Spleen (tissue), 11 donors: ENCODE measurements around the gene TENM3. TPM values are rescaled to one million over a fixed set of nuclear protein-coding genes. Genes with fewer than 3 reads are reported as not detected.

Source experiments
- DNase-seq: peaks from one replicate; pipeline ENCODE4 v3.0.0-alpha.2; 2020
- H3K27ac ChIP-seq, 8 donors: fragments of 200-600 bp; sonication (generic) in 7 of 8; 1 replicate in 4 of 8; 2 replicates in 4 of 8; pipeline versions ENCODE4 v1.5.0 to v1.8.0; 2016 to 2021; ENCODE audit warnings: inconsistent platforms in 4 of 8, mild to moderate bottlenecking in 4 of 8, moderate library complexity in 1 of 8
- H3K27me3 ChIP-seq, 7 donors: fragments of 200-600 bp; sonication (generic) in 6 of 7; replicated peaks in 1 of 7; 1 replicate in 4 of 7; 2 replicates in 3 of 7; pipeline versions ENCODE4 v1.5.0 to v1.8.0; 2016 to 2021; ENCODE audit warnings: inconsistent platforms in 3 of 7, mild to moderate bottlenecking in 1 of 7
- H3K36me3 ChIP-seq, 6 donors: fragments of 200-600 bp; sonication (generic) in 5 of 6; 1 replicate in 4 of 6; 2 replicates in 2 of 6; pipeline versions ENCODE4 v1.5.0 to v1.8.0; 2016 to 2021; ENCODE audit warnings: inconsistent platforms in 2 of 6
- H3K4me1 ChIP-seq, 6 donors: fragments of 200-600 bp; sonication (generic) in 5 of 6; 1 replicate in 3 of 6; 2 replicates in 3 of 6; pipeline versions ENCODE4 v1.5.0 to v1.8.0; 2016 to 2021; ENCODE audit warnings: inconsistent platforms in 3 of 6
- H3K4me3 ChIP-seq, 8 donors: fragments of 200-600 bp; sonication (generic) in 7 of 8; 1 replicate in 4 of 8; 2 replicates in 4 of 8; pipeline versions ENCODE4 v1.5.0 to v1.8.0; 2016 to 2021; ENCODE audit warnings: inconsistent platforms in 4 of 8, mild to moderate bottlenecking in 4 of 8, moderate library complexity in 2 of 8
- H3K9me3 ChIP-seq, 8 donors: fragments of 200-600 bp; sonication (generic) in 7 of 8; 1 replicate in 4 of 8; 2 replicates in 4 of 8; pipeline versions ENCODE4 v1.5.0 to v1.8.0; 2016 to 2021; ENCODE audit warnings: inconsistent platforms in 4 of 8
- CTCF ChIP-seq, 11 experiments: fragments of 200-600 bp in 7 of 11; fragments of 450-650 bp in 4 of 11; sonication (generic) in 4 of 11; IDR thresholded peaks in 8 of 11; conservative IDR thresholded peaks in 3 of 11; 1 replicate in 7 of 11; 2 replicates in 4 of 11; pipeline versions ENCODE4 v1.4.0 to v1.8.0; 2016 to 2021; ENCODE audit warnings: antibody characterized with exemption in 11 of 11, inconsistent platforms in 4 of 11, mild to moderate bottlenecking in 1 of 11
- POLR2A ChIP-seq, 3 donors: fragments of 450-650 bp; IDR thresholded peaks; one replicate each; pipeline ENCODE4 v1.5.1; 2017; ENCODE audit warnings: antibody characterized with exemption in 3 of 3, mild to moderate bottlenecking in 1 of 3
- POLR2AphosphoS5 ChIP-seq, 3 donors: sonication (generic); formaldehyde crosslinking; IDR thresholded peaks; one replicate each; pipeline ENCODE4 v1.5.1; 2017; ENCODE audit warnings: antibody characterized with exemption in 3 of 3
- WGBS, 5 donors: extraction: QIAGEN DNeasy Blood & Tissue Kit in 3 of 5; methylation state at CpG; one replicate each; pipeline versions ENCODE4 v1.1.5 to v1.1.7; 2013 to 2018; 5-methylcytosine and 5-hydroxymethylcytosine counted together
- intact Hi-C: fragments of 100-400 bp; cut with DNase I; formaldehyde crosslinking; loops from one replicate; pipeline ENCODE4 v1.15.0; 2023; ENCODE audit warnings: low total_unique reads
- polyA plus RNA-seq, 3 donors: library from polyadenylated mRNA; stranded (reverse); fragments of 200-250 nt; gene quantifications; one replicate each; pipeline ENCODE4 v1.2.1, GENCODE V29; 2013
- total RNA-seq, 7 donors: library from RNA; depleted of rRNA in 3 of 7; stranded (reverse); fragments of >200 nt in 3 of 7; fragmentation: NEBNext Ultra II Directional in 4 of 7; extraction: Animal tissue kit (Norgen Biotek cat#: 25700) in 4 of 7; gene quantifications; one replicate each; pipeline versions ENCODE4 v1.1.0 to v1.2.1, GENCODE V29; 2016 to 2021
- donor health status: healthy with polysubstance abuse.
- donor health status: DM: no; HTN: no; CAD: no; lungs with moderate emphysema.
- donor health status: DM: no; HTN: no; CAD: no.
- donor health status: Bipolar disorder and iron deficiency.
- donor health status: healthy.
- donor health status: DM: no; HTN: no; CAD: no.
- donor health status: DM: yes; HTN: yes; CAD: no.

The TENM3 gene
- total and polyA plus RNA-seq, 10 donors, result 0.37 to 45.6 (median 17.7) TPM

- 64 to 84% (median 81%) methylated on average over 2 of the region's 2 CpGs for WGBS, 5 donors
- H3K4me1 ChIP-seq, result peaks cover 0 to 19% (median 11%) of the 10 kb centered on the region in 6 donors
- no peak overlapping the region for H3K27ac ChIP-seq
- peaks cover 0 to 3% (median 0%) of the 10 kb centered on the region in 8 donors for H3K9me3 ChIP-seq
- H3K4me3 ChIP-seq, result no peak overlapping the region
- TF ChIP-seq CTCF (IDR thresholded peaks at IDR 0.05 in 8 of 11, conservative IDR thresholded peaks at IDR 0.05 in 3 of 11) (no peak), POLR2A (IDR thresholded peaks at IDR 0.05) (no peak), POLR2AphosphoS5 (IDR thresholded peaks at IDR 0.05) (no peak)
- H3K27me3 ChIP-seq, result no peaks in the 10 kb centered on the region
- no peaks in the 10 kb centered on the region for H3K36me3 ChIP-seq
- intact Hi-C loops, result no loop called here
- DNase-seq, result no peak
Measured at GRCh38 chr4:182488896-182489295, 245.7 kb downstream of the TENM3 start.

GRCh38 chr4:182489607-182490006, 246.4 kb downstream of the TENM3 start:
- no peaks in the 10 kb centered on the region for H3K27me3 ChIP-seq
- TF ChIP-seq POLR2A (IDR thresholded peaks at IDR 0.05), result no peak
- TF ChIP-seq CTCF (IDR thresholded peaks at IDR 0.05 in 8 of 11, conservative IDR thresholded peaks at IDR 0.05 in 3 of 11), result no peak
- no peak for TF ChIP-seq POLR2AphosphoS5 (IDR thresholded peaks at IDR 0.05)
- 74 to 94% (median 78%) methylated on average over 2 of the region's 2 CpGs for WGBS, 5 donors
- no peak overlapping the region for H3K4me3 ChIP-seq
- H3K9me3 ChIP-seq, result peaks cover 0 to 3% (median 0%) of the 10 kb centered on the region in 8 donors
- intact Hi-C loops, result no loop called here
- H3K4me1 ChIP-seq, result peaks cover 0 to 19% (median 11%) of the 10 kb centered on the region in 6 donors
- DNase-seq, result no peak
- H3K27ac ChIP-seq, result no peak overlapping the region
- H3K36me3 ChIP-seq, result no peaks in the 10 kb centered on the region

- H3K4me3 ChIP-seq, result peak overlapping the region in 1 of 8 donors; percentile 44
- H3K27me3 ChIP-seq, result no peaks in the 10 kb centered on the region
- DNase-seq, result no peak
- H3K9me3 ChIP-seq, result peaks cover 0 to 3% (median 0%) of the 10 kb centered on the region in 8 donors
- intact Hi-C loops, result no loop called here
- TF ChIP-seq CTCF (IDR thresholded peaks at IDR 0.05 in 8 of 11, conservative IDR thresholded peaks at IDR 0.05 in 3 of 11) (no peak), POLR2AphosphoS5 (IDR thresholded peaks at IDR 0.05) (no peak), POLR2A (IDR thresholded peaks at IDR 0.05) (no peak)
- peak overlapping the region in 3 of 8 donors; percentile 1 to 51 (median 50) for H3K27ac ChIP-seq
- peaks cover 0 to 19% (median 11%) of the 10 kb centered on the region in 6 donors for H3K4me1 ChIP-seq
- no peaks in the 10 kb centered on the region for H3K36me3 ChIP-seq
Measured at GRCh38 chr4:182491719-182492118, 248.5 kb downstream of the TENM3 start.

GRCh38 chr4:182492423-182492822, 249.2 kb downstream of the TENM3 start:
- peaks cover 0 to 19% (median 11%) of the 10 kb centered on the region in 6 donors for H3K4me1 ChIP-seq
- H3K36me3 ChIP-seq, result no peaks in the 10 kb centered on the region
- peak overlapping the region in 3 of 8 donors; percentile 1 to 51 (median 50) for H3K27ac ChIP-seq
- no peaks in the 10 kb centered on the region for H3K27me3 ChIP-seq
- peak overlapping the region in 2 of 8 donors; percentile 14 to 44 for H3K4me3 ChIP-seq
- 0 to 1% (median 1%) methylated on average over 3 of the region's 3 CpGs for WGBS, 5 donors
- DNase-seq, result no peak
- TF ChIP-seq POLR2A (IDR thresholded peaks at IDR 0.05), result no peak
- no peak for TF ChIP-seq CTCF (IDR thresholded peaks at IDR 0.05 in 8 of 11, conservative IDR thresholded peaks at IDR 0.05 in 3 of 11)
- TF ChIP-seq POLR2AphosphoS5 (IDR thresholded peaks at IDR 0.05), result no peak
- intact Hi-C loops, result no loop called here
- H3K9me3 ChIP-seq, result no peaks in the 10 kb centered on the region
